A204.1 (cell line): ENCODE measurements around the gene OR51I1.

Source experiments
- FAIRE-seq: peaks from 2 replicates; lab custom pipeline; 2012; peaks lifted over from hg19 to GRCh38; lab: Jason Lieb, UNC

Gene OR51I1, protein sequence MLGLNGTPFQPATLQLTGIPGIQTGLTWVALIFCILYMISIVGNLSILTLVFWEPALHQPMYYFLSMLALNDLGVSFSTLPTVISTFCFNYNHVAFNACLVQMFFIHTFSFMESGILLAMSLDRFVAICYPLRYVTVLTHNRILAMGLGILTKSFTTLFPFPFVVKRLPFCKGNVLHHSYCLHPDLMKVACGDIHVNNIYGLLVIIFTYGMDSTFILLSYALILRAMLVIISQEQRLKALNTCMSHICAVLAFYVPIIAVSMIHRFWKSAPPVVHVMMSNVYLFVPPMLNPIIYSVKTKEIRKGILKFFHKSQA

GRCh38 chr11:5441414-5441813 lies at the start of gene OR51I1:
OR51I1 (minus strand) TSS chr11:5441514; CDS start chr11:5441514, 0 bp downstream.
- no peak for FAIRE-seq

GRCh38 chr11:5489576-5490357 lies 48.5 kb upstream of the OR51I1 start:
- no peak for FAIRE-seq

DNA sequence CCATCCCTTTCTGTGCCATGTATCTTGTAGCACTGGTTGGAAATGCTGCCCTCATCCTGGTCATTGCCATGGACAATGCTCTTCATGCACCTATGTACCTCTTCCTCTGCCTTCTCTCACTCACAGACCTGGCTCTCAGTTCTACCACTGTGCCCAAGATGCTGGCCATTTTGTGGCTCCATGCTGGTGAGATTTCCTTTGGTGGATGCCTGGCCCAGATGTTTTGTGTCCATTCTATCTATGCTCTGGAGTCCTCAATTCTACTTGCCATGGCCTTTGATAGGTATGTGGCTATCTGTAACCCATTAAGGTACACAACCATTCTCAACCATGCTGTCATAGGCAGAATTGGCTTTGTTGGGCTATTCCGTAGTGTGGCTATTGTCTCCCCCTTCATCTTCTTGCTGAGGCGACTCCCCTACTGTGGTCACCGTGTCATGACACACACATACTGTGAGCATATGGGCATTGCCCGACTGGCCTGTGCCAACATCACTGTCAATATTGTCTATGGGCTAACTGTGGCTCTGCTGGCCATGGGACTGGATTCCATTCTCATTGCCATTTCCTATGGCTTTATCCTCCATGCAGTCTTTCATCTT lies 47.6 kb upstream of the OR51I1 start:
- FAIRE-seq = no peak

GRCh38 chr11:5488385-5488784 lies 47.1 kb upstream of the OR51I1 start, which contains the start of gene OR52D1:
OR52D1 (plus strand) TSS chr11:5488685; CDS start chr11:5488707, 22 bp downstream.
- FAIRE-seq = no peak

DNA sequence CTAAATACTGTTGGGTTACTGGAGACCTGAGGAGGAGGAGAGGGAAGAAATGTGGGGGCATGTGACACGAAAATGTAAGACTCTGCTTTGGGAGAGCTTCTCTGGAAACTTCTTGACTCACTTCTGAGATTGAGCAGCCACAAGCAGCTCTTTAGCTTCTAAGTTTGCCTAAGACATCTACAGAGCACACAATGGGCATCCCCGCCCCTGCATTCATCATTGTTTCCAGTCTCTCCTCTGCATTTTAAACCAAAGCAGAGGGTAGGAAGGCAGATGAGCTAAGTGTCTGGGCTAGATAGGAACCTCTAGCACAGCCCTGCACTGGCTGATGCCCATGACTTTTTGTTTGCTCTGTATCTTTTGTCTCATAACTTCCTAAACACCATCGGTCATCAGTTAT lies 45.1 kb upstream of the OR51I1 start:
- no peak for FAIRE-seq

DNA sequence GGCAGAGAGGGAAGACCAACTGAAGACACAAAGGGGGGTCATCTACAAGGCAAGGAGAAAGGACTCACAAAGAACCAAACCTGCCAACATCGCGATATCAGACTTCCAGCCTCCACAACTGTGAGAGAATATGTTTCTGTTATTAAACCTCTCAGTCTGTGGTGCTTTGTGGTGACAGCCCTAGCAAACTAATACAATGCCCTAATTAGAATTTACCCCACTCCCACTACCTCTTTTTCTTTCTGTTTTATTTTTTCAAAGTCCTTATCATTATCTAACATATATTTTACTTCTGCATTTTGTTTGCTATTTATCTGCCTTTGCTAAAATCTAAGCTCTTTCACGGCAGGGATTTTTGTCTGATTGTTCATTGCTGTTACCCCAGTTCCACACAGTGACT lies 44.7 kb upstream of the OR51I1 start:
- FAIRE-seq = no peak

DNA sequence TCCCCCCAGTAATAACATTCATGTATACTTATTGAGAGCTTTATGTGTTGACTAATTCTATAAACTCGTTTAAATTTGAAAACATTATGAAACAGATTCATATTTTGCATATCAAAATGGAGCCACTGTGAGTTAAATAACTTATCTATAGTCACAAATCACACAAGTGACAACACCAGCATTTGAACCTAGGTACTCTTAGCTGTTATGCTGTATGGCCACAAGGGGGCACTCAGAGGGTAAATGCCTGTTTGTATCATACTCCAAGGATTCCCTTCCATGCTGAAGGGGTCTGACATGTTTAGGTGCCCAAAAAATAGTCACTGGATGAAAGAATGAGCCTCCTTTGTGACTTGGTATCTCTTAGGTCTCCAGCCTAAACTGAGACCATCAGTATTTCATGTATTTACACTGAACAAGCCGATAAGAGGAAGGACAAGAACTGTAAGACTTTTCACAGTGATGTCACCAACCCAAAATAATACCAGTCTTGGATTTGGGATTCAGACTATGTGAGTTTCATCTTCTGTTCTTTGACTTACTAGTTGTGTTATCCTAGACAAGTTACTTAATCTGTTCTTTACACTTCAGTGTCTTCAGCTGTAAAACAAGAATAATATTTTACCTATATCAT lies 35.0 kb upstream of the OR51I1 start:
- FAIRE-seq = peak; percentile 34

DNA sequence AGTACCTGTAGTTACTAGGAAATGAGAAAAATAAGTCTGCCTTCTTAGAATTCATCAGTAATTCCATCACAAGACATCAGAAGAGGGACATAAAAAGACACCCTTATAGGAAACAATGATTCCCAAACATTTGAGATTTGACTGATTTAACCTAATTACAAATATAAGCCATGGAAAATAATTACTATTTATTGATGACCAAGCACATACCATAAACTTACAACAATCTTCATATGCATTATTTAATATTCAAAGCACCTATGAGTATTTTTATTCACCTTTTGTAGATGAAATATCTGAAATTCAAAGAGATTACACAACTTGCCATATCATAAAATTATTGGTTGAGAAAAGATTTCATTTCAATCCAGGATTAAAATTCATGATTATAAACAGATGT lies 32.6 kb upstream of the OR51I1 start:
- no peak for FAIRE-seq

GRCh38 chr11:5467527-5467926 lies 26.2 kb upstream of the OR51I1 start:
- no peak for FAIRE-seq

GRCh38 chr11:5460983-5461621 lies 19.8 kb upstream of the OR51I1 start:
- no peak for FAIRE-seq

DNA sequence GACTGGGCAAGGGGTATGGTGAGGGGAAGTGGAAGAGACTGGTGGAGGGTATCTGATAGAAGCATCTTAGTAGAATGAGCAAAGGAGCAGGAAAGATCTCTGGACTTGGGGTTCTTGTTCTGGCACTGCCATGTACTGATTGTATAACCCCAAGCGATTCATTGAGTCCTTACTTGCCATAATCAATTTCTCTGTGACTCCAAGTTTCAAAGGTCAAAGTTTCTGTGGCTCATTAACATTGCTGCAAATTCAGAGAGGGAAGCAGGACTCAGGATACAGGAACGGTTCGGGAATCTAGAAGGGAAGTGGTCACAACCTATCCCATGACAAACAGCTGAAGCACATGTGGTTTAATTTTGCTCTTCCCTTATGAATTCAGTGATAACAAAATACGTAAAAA lies 8.1 kb upstream of the OR51I1 start:
- FAIRE-seq = no peak

- FAIRE-seq = no peak
These were observed 7.7 kb upstream of the OR51I1 start, which contains the start of gene OR51I2 for GRCh38 chr11:5449023-5449422. OR51I2 (plus strand) TSS chr11:5449323; CDS start chr11:5453489, 4,166 bp downstream.

- no peak for FAIRE-seq
These were observed 2.6 kb upstream of the OR51I1 start for GRCh38 chr11:5443835-5444393.

DNA sequence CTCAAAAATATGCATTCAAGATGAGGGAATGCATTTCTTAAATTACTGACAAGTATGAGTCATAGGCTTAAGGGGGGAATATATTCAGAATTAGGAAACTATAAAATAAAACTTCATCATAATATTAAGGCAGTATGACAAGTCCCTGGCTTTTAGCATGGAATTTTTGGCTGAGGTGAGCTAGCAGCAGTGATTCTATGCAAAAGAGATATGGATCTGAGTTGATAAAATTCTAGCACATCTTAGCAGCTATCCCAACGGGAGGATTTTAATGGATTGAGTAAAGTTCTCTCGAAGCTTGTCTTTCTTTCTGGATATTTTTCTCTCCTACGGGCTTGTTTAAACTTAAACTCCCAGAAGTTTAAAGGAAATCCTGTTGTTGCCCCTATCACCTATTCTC lies 18.2 kb downstream of the OR51I1 start:
- FAIRE-seq = no peak

- no peak for FAIRE-seq
These were observed 19.5 kb downstream of the OR51I1 start, which contains the start of gene OR51Q1 for GRCh38 chr11:5421811-5422210. OR51Q1 (plus strand) TSS chr11:5422111; CDS start chr11:5422201, 90 bp downstream.

DNA sequence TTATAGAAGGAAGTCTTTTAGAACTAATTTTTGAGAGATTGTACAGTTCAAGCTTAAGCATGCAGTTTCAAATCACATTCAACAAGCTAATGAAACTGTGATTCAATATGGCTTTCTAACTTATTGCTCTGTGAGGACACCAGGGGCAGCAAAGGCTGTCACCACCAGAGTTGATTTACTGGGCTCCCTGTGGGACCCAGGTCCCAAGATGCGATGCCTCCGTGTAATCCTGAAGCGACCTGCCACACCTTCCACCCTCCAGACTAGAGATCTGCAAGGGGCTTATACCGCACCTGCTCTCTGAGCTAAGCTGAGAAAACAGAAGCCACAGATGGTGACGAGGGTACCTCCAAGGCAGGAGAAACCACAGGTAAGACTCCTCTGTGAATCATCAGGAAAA lies 20.3 kb downstream of the OR51I1 start:
- no peak for FAIRE-seq

DNA sequence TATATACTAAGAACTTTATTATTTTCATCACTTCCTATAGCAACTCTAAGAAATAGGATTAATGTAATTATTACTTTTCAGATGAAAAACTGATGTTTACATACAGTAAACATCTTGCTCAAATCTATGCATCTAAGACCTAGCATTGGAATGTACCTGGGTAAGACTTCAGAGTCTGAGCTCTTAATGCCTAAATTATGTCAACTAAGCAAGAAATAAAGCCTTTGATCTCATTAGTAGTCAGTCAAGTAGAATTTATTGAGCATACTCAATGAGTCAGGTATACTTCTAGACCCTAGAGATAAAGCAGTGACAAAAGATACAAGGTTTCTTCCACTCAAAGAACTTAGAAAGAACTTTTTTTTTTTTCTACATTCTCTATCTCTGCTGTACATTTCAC lies 36.1 kb downstream of the OR51I1 start:
- no peak for FAIRE-seq

- FAIRE-seq = no peak
These were observed 42.4 kb downstream of the OR51I1 start for GRCh38 chr11:5398936-5399335.

DNA sequence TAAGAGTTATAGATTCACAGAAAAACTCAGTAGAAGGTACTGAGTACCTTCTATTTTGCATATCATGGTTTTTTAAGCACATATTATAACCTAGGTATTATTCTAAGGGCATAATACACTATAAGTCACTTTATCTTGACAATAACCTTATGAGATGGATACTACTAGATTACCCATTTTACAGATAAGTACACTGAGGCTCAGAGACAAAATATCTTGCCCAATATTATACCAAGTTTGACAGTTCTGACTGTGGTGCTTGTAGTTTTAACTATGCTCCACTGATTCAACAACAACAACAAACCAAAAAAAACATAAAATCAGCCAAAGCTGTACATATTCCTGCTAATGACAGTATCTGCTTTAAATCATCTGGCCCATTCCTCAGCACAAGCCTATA lies 47.2 kb downstream of the OR51I1 start:
- FAIRE-seq = no peak
